ENCODE measurements around the gene HOMEZ.

HOMEZ gene

DNA sequence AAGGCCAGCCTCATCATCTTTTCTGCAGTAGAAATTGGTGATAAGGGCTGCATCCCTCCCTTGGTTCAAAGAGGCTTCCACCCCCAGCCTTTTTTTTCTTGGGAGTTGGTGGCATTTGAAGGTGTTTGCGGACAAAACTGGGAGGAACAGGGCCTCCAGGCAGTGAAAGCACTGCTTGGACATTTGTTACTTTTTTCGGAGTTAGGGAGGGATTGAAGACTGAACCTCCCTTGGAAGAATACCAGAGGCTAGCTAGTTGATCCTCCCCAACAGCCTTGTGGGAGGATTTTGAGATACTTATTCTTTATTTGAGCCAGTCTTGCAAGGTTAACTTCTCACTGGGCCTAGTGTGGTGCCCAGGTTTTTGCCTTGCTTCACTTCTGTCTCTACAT, 38.5 kb upstream of the HOMEZ start:
- DNase-seq (ENCODE audit: low read depth) = no peak
- H3K4me3 ChIP-seq (ENCODE audit: low read depth, low read length) = no peak overlapping the region
- TF ChIP-seq, protein P1, sequence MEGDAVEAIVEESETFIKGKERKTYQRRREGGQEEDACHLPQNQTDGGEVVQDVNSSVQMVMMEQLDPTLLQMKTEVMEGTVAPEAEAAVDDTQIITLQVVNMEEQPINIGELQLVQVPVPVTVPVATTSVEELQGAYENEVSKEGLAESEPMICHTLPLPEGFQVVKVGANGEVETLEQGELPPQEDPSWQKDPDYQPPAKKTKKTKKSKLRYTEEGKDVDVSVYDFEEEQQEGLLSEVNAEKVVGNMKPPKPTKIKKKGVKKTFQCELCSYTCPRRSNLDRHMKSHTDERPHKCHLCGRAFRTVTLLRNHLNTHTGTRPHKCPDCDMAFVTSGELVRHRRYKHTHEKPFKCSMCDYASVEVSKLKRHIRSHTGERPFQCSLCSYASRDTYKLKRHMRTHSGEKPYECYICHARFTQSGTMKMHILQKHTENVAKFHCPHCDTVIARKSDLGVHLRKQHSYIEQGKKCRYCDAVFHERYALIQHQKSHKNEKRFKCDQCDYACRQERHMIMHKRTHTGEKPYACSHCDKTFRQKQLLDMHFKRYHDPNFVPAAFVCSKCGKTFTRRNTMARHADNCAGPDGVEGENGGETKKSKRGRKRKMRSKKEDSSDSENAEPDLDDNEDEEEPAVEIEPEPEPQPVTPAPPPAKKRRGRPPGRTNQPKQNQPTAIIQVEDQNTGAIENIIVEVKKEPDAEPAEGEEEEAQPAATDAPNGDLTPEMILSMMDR (IDR thresholded peaks at IDR 0.05; ENCODE audit: insufficient read depth, low read depth, low read length, missing control alignments) = no peak

DNA sequence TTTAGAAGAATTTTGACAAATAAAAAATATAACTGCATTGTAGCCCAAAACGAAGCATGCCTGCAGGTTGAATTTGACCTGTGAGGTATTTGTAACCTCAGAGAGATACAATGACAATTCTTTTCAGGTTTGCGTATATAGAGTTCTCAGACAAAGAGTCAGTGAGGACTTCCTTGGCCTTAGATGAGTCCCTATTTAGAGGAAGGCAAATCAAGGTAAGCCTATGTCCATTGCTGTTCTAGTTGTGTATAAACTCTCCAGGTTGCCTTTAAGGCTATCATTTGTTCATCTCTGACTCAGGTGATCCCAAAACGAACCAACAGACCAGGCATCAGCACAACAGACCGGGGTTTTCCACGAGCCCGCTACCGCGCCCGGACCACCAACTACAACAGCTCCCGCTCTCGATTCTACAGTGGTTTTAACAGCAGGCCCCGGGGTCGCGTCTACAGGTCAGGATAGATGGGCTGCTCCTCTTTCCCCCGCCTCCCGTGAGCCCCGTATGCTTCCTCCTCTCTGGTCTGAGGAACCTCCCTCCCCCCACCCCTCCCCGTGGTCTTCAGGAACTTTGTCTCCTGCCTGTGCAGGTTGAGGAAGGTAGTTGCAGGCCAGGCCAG, 38.0 kb upstream of the HOMEZ start:
- H3K4me3 ChIP-seq (ENCODE audit: low read depth, low read length) = no peak overlapping the region
- TF ChIP-seq, protein P1 (IDR thresholded peaks at IDR 0.05; ENCODE audit: insufficient read depth, low read depth, low read length, missing control alignments) = no peak

DNA sequence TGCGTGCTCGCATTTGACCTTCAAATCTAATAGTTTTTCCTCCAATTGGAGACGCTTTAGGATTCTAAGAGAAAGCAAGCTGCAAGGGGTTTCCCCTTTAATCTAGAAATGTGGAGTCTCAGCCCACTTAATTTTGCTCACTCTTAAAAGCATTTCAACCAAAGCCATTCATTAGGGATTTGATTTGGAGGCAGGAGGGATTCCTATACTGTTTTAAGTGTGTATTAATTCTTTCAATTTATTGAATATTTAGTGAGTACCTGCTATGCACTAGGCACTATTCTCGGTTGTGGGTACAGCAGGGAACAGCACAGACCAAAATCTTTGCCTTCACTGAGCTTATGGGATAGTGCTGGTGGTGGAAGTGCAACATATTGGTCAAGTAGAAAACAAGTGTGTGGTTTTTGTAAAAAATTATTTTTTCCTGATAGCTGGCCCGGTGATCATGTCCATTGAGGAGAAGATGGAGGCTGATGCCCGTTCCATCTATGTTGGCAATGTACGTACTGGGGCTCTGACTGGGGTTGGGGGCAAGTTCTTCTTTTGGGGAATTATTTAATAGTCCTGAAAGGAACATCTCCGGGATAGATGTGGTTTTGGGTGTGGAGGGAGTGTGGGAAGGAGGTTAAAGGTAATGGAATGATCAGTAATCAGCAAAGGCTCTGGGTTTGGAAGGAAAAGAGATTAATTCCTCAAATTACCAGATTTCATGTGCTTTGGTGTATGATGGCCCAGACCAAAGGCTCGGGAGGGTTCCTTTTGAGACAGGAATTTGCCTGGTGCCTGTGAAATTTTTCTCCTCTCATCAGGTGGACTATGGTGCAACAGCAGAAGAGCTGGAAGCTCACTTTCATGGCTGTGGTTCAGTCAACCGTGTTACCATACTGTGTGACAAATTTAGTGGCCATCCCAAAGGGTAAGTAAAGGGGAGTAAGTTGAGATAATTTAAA, 36.9 kb upstream of the HOMEZ start:
- H3K4me3 ChIP-seq (ENCODE audit: low read depth, low read length) = peak overlapping the region; percentile 86
- no peak for DNase-seq (ENCODE audit: low read depth)
- TF ChIP-seq, protein P1 (IDR thresholded peaks at IDR 0.05; ENCODE audit: insufficient read depth, low read depth, low read length, missing control alignments) = no peak

More for the DNA sequence above, 38.0 kb upstream of the HOMEZ start:
- DNase-seq (ENCODE audit: low read depth) = no peak

DNA sequence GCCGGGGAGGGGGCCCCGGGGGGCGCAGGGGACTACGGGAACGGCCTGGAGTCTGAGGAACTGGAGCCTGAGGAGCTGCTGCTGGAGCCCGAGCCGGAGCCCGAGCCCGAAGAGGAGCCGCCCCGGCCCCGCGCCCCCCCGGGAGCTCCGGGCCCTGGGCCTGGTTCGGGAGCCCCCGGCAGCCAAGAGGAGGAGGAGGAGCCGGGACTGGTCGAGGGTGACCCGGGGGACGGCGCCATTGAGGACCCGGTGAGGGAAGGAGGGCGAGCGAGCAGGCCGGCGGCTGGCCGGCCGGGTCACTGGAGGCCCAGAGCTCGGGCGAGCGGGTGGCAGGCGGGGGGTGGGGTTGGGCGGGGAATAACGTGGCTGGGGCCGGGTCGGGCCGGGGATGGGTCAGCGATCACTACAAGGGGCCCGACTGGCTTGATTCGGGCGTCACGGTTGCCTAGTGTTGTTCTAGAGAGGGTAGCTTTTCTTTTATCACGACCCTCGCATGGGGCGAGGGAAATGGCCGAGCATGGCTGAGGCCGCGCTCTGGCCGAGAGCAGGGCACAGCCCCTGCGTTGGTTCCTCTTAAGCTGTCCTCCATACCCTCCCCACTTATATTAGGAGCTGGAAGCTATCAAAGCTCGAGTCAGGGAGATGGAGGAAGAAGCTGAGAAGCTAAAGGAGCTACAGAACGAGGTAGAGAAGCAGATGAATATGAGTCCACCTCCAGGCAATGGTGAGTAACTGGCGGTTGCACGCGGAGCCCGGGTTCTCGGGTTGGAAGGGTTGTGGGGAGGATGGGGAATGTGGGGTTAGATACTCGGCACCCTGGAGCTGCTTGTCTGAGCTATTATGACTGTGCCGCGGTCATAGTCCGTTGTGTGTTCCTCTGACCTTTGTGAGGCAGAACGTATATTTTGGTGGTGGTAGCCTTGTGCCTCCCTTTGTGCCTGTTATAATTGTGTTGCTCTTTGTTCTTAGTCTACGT, 35.9 kb upstream of the HOMEZ start:
- peak; percentile 55 for DNase-seq (ENCODE audit: low read depth)
- TF ChIP-seq, protein P1 (IDR thresholded peaks at IDR 0.05; ENCODE audit: insufficient read depth, low read depth, low read length, missing control alignments) = no peak
- peak overlapping the region; percentile 86 for H3K4me3 ChIP-seq (ENCODE audit: low read depth, low read length)

DNA sequence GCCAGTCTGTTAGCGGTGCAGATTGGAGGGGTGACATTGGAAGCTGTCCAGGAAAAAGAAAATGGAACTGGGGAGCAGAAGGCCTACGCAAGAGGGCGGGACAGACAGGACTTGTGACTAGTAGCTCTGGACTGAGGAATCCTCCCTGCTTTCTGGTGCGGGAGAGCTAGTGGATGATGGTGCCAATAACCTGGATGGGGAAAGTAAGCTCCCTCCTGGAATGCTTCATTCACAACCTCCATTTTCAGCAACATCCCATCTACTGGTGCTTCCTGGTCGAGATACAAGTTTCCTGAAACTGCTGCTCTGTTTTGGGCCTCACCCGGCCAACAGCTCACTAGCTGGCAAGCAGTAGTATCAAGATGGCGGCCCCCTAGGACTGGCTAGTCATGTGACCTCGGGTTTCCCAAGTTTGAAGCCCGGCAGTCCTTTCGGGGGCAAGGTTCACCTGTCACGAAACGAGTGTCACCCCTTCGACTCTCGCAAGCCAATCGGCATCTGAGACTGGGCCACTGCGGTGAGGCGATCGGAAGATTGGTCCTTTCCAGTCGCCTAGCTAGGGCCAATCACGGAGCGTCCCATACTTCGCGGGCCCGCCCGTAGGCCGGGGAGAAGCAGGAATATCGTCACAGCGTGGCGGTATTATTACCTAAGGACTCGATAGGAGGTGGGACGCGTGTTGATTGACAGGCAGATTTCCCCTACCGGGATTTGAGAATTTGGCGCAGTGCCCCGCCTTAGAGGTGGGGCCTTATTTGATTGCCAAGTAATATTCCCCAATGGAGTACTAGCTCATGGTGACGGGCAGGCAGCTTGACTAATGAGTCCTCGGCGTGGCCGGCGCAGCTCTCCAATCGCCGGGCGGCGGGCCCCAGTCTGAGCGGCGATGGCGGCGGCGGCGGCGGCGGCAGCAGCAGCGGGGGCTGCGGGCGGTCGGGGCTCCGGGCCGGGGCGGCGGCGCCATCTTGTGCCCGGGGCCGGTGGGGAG, 34.9 kb upstream of the HOMEZ start, which contains the start of gene PABPN1:
Gene PABPN1 (plus strand): TSS at position 874 of the 988 bp plus-strand sequence. CDS start 13 bp downstream, at position 887.
- TF ChIP-seq, protein P1 (IDR thresholded peaks at IDR 0.05; ENCODE audit: insufficient read depth, low read depth, low read length, missing control alignments) = no peak
- peak within 1 kb of the TSS; percentile 86 for H3K4me3 ChIP-seq (ENCODE audit: low read depth, low read length)
- DNase-seq (ENCODE audit: low read depth) = peak; percentile 100
